Stimulated activated CD4-positive, alpha-beta T cell treated with anti-CD3 and anti-CD28 coated beads, Interleukin-12 subunit alpha, Interleukin-12 subunit beta, amount 100 ng/mL, for 24 hours (primary cell): Measurements from ENCODE around the gene PDE8A.
"Not testable (repeated sequence)": the region's sequence is repeated elsewhere in the genome, so short reads cannot be mapped to it uniquely, and the experiment has no call there.

Experiments used
- DNase-seq, 2 experiments: peaks; one replicate each; pipeline ENCODE4 v3.0.0-alpha.2; 2020; ENCODE audit warnings: low read depth in 2 of 2

PDE8A gene

DNA sequence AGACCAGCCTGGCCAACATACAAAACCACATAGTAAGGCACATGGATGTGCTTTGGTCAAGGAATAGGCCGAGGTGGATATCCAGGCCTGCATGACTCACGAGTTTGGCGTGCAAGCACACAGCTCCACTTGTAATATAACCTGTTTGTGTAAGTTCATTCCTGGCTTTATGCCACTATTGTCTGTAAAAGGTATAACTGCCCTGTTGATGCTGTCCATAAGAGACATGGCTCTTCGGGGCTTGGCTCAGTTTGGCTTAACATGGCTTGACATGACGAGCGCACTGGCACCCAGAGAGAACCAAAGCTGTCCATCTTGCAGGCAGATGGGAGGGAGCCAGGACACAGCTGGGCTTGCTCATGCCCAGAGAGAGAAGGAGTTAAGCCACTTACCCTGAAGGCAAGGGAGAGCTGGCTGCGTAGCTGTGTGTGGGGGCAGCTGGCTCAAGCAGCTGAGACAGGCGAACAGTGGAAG, 195.4 kb downstream of the PDE8A start:
- not testable (repeated sequence) for DNase-seq

DNA sequence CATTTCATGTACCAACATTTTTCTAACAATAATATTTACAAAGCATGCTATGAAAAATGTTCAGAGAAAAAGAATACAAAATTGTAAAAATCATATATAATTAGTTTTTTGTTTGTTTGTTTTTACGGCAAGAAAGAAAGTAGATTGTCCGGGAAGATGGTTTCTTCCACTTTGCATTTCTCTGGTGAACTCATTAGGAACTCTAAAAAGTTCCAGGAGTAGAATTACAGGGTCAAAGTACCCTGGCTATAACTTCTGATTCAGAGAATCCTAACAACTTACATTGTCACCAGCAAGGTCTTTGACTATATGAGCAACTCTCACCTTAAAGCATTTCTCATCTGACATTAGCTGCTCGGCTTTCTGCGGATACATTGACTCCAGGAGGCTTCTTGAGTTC, 196.7 kb downstream of the PDE8A start:
- no peak for DNase-seq

DNA sequence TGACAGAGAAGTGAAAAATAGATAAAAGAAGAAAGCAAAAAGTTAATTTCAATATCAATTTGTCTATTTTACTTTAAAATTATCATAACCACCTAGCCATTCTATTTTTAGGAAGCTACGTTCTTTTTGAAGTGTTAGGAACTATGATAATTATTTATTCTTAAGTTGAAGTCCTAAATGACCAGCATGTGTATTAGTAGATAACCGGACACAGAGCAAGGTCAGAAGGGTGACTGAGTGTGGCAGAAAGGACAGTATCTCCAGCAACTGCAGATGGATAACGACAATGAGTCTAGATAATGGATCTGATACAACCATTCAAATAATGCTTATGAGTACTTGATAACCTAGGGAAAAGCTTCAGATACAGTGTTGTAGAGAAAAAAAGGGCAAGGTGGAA, 198.0 kb downstream of the PDE8A start:
- no peak for DNase-seq

DNA sequence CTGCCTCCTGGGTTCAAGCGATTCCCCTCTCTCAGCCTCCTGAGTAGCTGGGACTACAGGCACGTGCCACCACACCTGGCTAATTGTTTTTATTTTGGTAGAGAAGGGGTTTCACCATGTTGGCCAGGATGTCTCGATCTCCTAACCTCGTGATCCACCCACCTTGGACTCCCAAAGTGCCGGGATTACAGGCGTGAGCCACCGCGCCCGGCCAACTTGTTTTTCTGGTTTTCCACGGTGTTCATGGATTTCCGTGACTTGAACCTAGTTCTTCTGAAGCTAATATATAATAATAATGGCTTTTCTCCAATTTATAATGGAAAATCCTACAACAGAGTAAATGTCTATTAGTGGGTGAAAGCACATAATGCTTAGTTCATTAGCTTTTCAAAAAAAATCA, 203.7 kb downstream of the PDE8A start:
- not testable (repeated sequence) for DNase-seq

DNA sequence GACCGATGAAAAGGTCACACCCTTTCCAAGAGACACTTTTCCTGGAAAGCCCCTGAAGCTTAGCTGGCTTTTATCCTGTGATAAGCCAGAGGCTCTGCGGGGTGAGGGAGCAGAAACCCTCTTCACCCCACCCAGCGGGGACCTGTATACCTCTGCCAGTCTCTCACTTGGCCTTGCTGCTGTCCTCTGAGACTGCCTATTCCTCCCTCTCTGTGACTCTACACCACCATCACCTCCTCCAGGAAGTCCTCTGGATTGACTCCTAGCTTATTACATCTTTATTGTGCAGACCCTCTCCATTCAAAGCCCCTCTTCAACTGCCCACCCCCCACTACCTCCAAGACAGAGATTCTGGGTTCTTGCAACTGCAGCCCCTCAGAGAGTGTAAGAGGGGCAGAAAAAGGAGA, 206.5 kb downstream of the PDE8A start:
- DNase-seq = not testable (repeated sequence)
